ENCODE results near the gene MRGPRF.

MRGPRF gene

DNA sequence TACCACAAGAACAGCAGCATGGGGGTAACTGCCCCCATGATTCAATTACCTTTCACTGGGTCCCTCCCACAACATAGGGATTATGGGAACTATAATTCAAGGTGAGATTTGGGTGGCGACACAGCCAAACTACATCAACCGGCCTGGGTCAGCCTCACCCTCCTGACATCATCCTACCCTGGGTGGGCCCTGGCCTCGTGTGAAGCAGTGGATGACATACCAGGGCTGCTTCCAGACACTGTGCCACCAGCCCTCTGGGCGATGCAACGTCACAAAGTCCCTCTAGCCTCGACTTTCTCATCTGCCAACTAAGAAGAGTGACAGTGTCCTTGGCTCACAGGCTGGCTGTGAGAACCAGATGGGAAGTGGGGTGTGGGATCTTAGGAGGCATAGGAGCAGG, 27.0 kb upstream of the MRGPRF start:
- no peaks in the 10 kb centered on the region for H3K36me3 Mint-ChIP-seq (ENCODE audit: low read depth)

DNA sequence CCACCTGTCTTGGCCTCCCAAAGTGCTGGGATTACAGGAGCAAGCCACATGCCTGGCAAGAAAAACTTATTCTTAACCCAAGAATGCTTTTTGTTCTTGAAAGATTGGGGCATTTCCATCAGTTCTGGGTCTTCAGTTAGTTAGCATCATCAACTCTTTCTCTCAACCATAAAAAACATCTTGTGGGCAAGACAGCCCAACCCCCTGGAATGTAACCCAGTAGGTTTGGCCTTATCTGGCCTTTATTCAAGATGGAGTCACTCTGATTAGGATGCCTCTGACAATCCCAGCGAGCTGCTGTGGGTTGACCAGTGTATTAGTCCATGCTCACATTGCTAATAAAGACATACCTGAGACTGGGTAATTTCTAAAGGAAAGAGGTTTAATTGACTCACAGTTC, 26.5 kb upstream of the MRGPRF start:
- no peaks in the 10 kb centered on the region for H3K36me3 Mint-ChIP-seq (ENCODE audit: low read depth)
- no peak overlapping the region for H3K4me3 Mint-ChIP-seq
- peaks cover 20% of the 10 kb centered on the region for H3K4me1 Mint-ChIP-seq
- DNase-seq (no peak), ATAC-seq (no peak)
- no peak overlapping the region for H3K27ac Mint-ChIP-seq
- H3K27me3 Mint-ChIP-seq = peaks cover 8% of the 10 kb centered on the region
- H3K9me3 Mint-ChIP-seq = no peaks in the 10 kb centered on the region

More for the DNA sequence above, 27.0 kb upstream of the MRGPRF start:
- Mint-ChIP-seq H3K27ac (peak overlapping the region; percentile 69), H3K27me3 (peaks cover 8% of the 10 kb centered on the region), H3K4me1 (peaks cover 20% of the 10 kb centered on the region), H3K4me3 (no peak overlapping the region), H3K9me3 (no peaks in the 10 kb centered on the region)
- DNase-seq (no peak), ATAC-seq (no peak)

DNA sequence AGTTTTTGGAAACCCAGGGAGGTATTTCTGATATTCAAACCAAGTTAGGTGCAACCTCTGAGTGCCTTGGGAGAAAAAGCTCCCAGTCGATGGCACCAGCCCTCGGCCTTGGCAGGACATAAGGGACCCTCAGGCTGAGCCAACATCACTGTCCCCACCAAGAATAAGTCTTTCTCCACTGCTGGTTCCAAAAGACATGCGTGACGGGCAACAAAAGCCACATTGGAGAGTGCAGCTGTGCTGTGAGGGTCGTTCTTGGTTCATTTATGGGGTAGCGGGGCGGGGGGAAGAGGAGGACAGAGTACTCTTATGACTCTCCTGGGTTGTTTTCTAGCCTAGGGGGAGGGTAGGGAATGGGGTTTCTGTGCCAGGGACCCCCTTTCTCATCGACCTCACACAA, 24.5 kb upstream of the MRGPRF start:
- Mint-ChIP-seq H3K27ac (no peak overlapping the region), H3K4me1 (peaks cover 20% of the 10 kb centered on the region), H3K27me3 (peaks cover 8% of the 10 kb centered on the region), H3K36me3 (ENCODE audit: low read depth) (no peaks in the 10 kb centered on the region), H3K4me3 (no peak overlapping the region), H3K9me3 (no peaks in the 10 kb centered on the region)
- DNase-seq = no peak
- no peak for ATAC-seq

DNA sequence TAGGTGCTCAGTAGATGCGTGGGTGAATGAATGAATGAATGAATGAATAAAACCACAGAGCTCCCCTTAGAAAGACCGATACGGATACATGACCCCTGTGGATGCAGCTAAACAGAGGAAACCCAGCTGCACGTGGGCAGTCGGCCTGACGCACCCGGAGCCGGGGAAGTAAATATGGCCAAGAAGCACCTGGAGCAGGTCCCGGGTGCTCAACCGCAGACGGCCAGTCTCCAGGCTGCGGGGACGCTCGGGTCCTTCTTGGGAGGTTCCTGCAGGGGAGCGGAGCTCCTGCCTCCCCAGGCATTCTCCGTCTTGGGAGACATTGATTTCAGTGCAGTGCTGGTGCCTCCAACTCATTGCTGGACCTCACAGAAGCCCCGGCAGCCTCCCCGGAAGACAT, 24.0 kb upstream of the MRGPRF start:
- Mint-ChIP-seq H3K4me1 (peaks cover 20% of the 10 kb centered on the region), H3K4me3 (no peak overlapping the region), H3K9me3 (no peaks in the 10 kb centered on the region), H3K27ac (no peak overlapping the region), H3K27me3 (peaks cover 8% of the 10 kb centered on the region), H3K36me3 (ENCODE audit: low read depth) (no peaks in the 10 kb centered on the region)
- no peak for ATAC-seq
- no peak for DNase-seq

- H3K9me3 Mint-ChIP-seq = no peaks in the 10 kb centered on the region
- no peak for ATAC-seq
- H3K36me3 Mint-ChIP-seq (ENCODE audit: low read depth) = no peaks in the 10 kb centered on the region
- H3K27me3 Mint-ChIP-seq = peaks cover 8% of the 10 kb centered on the region
- DNase-seq = no peak
- H3K4me3 Mint-ChIP-seq = no peak overlapping the region
- no peak overlapping the region for H3K27ac Mint-ChIP-seq
- H3K4me1 Mint-ChIP-seq = peaks cover 13% of the 10 kb centered on the region
Measured at GRCh38 chr11:69035946-69036340, 22.9 kb upstream of the MRGPRF start.

- no peak overlapping the region for H3K4me3 Mint-ChIP-seq
- H3K9me3 Mint-ChIP-seq = no peaks in the 10 kb centered on the region
- H3K27me3 Mint-ChIP-seq = peaks cover 8% of the 10 kb centered on the region
- H3K27ac Mint-ChIP-seq = no peak overlapping the region
- ATAC-seq = no peak
- H3K36me3 Mint-ChIP-seq (ENCODE audit: low read depth) = no peaks in the 10 kb centered on the region
- H3K4me1 Mint-ChIP-seq = peaks cover 7% of the 10 kb centered on the region
- no peak for DNase-seq
Measured at GRCh38 chr11:69035150-69035945, 22.3 kb upstream of the MRGPRF start.

DNA sequence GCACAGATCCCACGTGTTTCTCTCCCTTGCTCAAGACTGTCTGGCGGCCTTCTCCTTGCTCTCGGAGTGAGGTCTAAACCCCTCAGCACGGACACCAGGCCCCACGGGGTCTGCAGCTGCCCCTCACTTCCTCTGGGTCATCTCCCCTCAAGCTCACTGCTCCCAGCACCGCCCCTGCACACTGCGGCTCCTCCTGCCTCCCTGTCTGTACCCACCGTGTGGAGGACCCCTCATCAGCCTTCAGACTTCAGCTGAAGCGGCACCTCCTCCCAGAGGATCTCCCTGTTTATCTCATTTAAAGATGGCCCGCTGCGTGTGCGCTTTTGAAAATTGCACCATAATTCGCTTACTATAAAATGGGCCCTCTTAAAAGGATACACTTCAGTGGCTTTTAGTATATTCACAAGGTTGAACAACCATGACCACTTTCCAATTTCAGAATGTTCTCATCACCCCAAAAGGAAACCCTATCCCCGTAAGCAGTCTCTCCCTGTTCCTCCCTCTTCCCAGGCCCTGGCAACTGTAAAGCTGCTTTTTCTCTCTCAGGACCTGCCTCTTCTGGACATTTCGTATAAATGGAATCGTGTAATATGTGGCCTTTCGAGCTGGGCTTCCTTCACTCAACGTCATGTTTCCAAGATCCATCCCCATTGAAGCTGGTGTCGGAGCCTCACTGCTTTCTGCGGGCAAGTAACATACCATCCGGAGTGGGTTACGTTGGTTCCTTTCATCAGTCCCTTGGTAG, 21.2 kb upstream of the MRGPRF start:
- Mint-ChIP-seq H3K27me3 (peaks cover 11% of the 10 kb centered on the region), H3K9me3 (no peaks in the 10 kb centered on the region), H3K27ac (no peak overlapping the region), H3K4me1 (no peaks in the 10 kb centered on the region), H3K36me3 (ENCODE audit: low read depth) (no peaks in the 10 kb centered on the region), H3K4me3 (no peak overlapping the region)
- ATAC-seq (no peak), DNase-seq (no peak)

- ATAC-seq = no peak
- Mint-ChIP-seq H3K27me3 (peaks cover 11% of the 10 kb centered on the region), H3K4me1 (no peaks in the 10 kb centered on the region), H3K9me3 (no peaks in the 10 kb centered on the region), H3K4me3 (no peak overlapping the region), H3K27ac (no peak overlapping the region), H3K36me3 (ENCODE audit: low read depth) (no peaks in the 10 kb centered on the region)
- DNase-seq = no peak
Measured at GRCh38 chr11:69033431-69033830, 20.4 kb upstream of the MRGPRF start.

- Mint-ChIP-seq H3K4me3 (no peak overlapping the region), H3K27me3 (peaks cover 11% of the 10 kb centered on the region), H3K36me3 (ENCODE audit: low read depth) (no peaks in the 10 kb centered on the region), H3K4me1 (no peaks in the 10 kb centered on the region), H3K27ac (no peak overlapping the region), H3K9me3 (no peaks in the 10 kb centered on the region)
- no peak for ATAC-seq
- DNase-seq = no peak
Measured at GRCh38 chr11:69032833-69033232, 19.8 kb upstream of the MRGPRF start.

GRCh38 chr11:69030301-69030700, 17.3 kb upstream of the MRGPRF start:
- Mint-ChIP-seq H3K27me3 (peaks cover 6% of the 10 kb centered on the region), H3K4me1 (no peaks in the 10 kb centered on the region), H3K36me3 (ENCODE audit: low read depth) (no peaks in the 10 kb centered on the region), H3K27ac (no peak overlapping the region), H3K9me3 (no peaks in the 10 kb centered on the region), H3K4me3 (no peak overlapping the region)
- DNase-seq = no peak
- no peak for ATAC-seq

GRCh38 chr11:69027704-69028372, 14.8 kb upstream of the MRGPRF start:
- Mint-ChIP-seq H3K27me3 (peaks cover 3% of the 10 kb centered on the region), H3K36me3 (ENCODE audit: low read depth) (no peaks in the 10 kb centered on the region), H3K27ac (no peak overlapping the region), H3K9me3 (no peaks in the 10 kb centered on the region), H3K4me1 (no peaks in the 10 kb centered on the region), H3K4me3 (no peak overlapping the region)
- ATAC-seq (no peak), DNase-seq (no peak)

GRCh38 chr11:69024509-69024908, 11.5 kb upstream of the MRGPRF start:
- no peak overlapping the region for H3K27ac Mint-ChIP-seq
- H3K36me3 Mint-ChIP-seq (ENCODE audit: low read depth) = no peaks in the 10 kb centered on the region
- H3K27me3 Mint-ChIP-seq = no peaks in the 10 kb centered on the region
- DNase-seq (no peak), ATAC-seq (no peak)
- H3K4me3 Mint-ChIP-seq = no peak overlapping the region
- no peaks in the 10 kb centered on the region for H3K4me1 Mint-ChIP-seq
- H3K9me3 Mint-ChIP-seq = no peaks in the 10 kb centered on the region

GRCh38 chr11:69022260-69022659, 9.2 kb upstream of the MRGPRF start:
- no peak overlapping the region for H3K27ac Mint-ChIP-seq
- ATAC-seq (no peak), DNase-seq (no peak)
- H3K9me3 Mint-ChIP-seq = no peaks in the 10 kb centered on the region
- H3K36me3 Mint-ChIP-seq (ENCODE audit: low read depth) = no peaks in the 10 kb centered on the region
- no peaks in the 10 kb centered on the region for H3K4me1 Mint-ChIP-seq
- peaks cover 2% of the 10 kb centered on the region for H3K27me3 Mint-ChIP-seq
- H3K4me3 Mint-ChIP-seq = no peak overlapping the region

- H3K9me3 Mint-ChIP-seq = no peaks in the 10 kb centered on the region
- no peaks in the 10 kb centered on the region for H3K4me1 Mint-ChIP-seq
- peaks cover 9% of the 10 kb centered on the region for H3K27me3 Mint-ChIP-seq
- DNase-seq (no peak), ATAC-seq (no peak)
- no peaks in the 10 kb centered on the region for H3K36me3 Mint-ChIP-seq (ENCODE audit: low read depth)
- no peak overlapping the region for H3K27ac Mint-ChIP-seq
- no peak overlapping the region for H3K4me3 Mint-ChIP-seq
Measured at GRCh38 chr11:69018924-69019323, 5.9 kb upstream of the MRGPRF start.

GRCh38 chr11:69017951-69018350, 4.9 kb upstream of the MRGPRF start:
- Mint-ChIP-seq H3K27ac (no peak overlapping the region), H3K4me1 (no peaks in the 10 kb centered on the region), H3K27me3 (peaks cover 12% of the 10 kb centered on the region), H3K4me3 (no peak overlapping the region), H3K36me3 (ENCODE audit: low read depth) (no peaks in the 10 kb centered on the region), H3K9me3 (no peaks in the 10 kb centered on the region)
- ATAC-seq (no peak), DNase-seq (no peak)
